DOHH2 (cell line): ENCODE data around the gene DAPK2.

Experiments
- H3F3A ChIP-seq: fragments of 200-600 bp; sonication (generic), shearing (Covaris generic); 2 replicates; pipeline ENCODE4 v1.6.0; 2016; ENCODE audit warnings: antibody characterized with exemption, mild to moderate bottlenecking; ENCODE audit not compliant: control insufficient read depth, insufficient read depth
- H3K27ac ChIP-seq: fragments of 200-600 bp; sonication (generic); 2 replicates; pipeline ENCODE4 v1.5.1; 2014; ENCODE audit warnings: low read depth, mild to moderate bottlenecking, low read length, moderate library complexity
- H3K27me3 ChIP-seq: fragments of 200-600 bp; sonication (generic); 2 replicates; pipeline ENCODE4 v1.6.1; 2014; ENCODE audit warnings: mild to moderate bottlenecking, low read length, mixed read lengths; ENCODE audit not compliant: control insufficient read depth
- H3K36me3 ChIP-seq: fragments of 200-600 bp; sonication (generic); 2 replicates; pipeline ENCODE4 v1.6.1; 2014; ENCODE audit warnings: mild to moderate bottlenecking, low read length, moderate library complexity, mixed read lengths; ENCODE audit not compliant: control insufficient read depth
- H3K4me1 ChIP-seq: fragments of 200-600 bp; sonication (generic); 2 replicates; pipeline ENCODE4 v1.6.1; 2014; ENCODE audit warnings: mild to moderate bottlenecking, low read length, mixed read lengths; ENCODE audit not compliant: control insufficient read depth
- H3K4me2 ChIP-seq: fragments of 200-600 bp; sonication (generic); 2 replicates; pipeline ENCODE4 v1.6.0; 2014; ENCODE audit warnings: mild to moderate bottlenecking, low read length, moderate library complexity
- H3K4me3 ChIP-seq: fragments of 200-600 bp; sonication (generic); 2 replicates; pipeline ENCODE4 v1.5.1; 2014; ENCODE audit warnings: mild to moderate bottlenecking, low read length, mixed read lengths
- H3K79me2 ChIP-seq: fragments of 200-600 bp; sonication (generic); 2 replicates; pipeline ENCODE4 v1.6.1; 2014; ENCODE audit warnings: mild to moderate bottlenecking, low read length, mixed read lengths; ENCODE audit not compliant: control insufficient read depth
- H3K9me2 ChIP-seq: fragments of 200-600 bp; sonication (generic); replicated peaks from 2 replicates; pipeline ENCODE4 v1.6.1; 2014; ENCODE audit warnings: mild to moderate bottlenecking, low read length, mixed read lengths; ENCODE audit not compliant: control insufficient read depth
- H3K9me3 ChIP-seq: fragments of 200-600 bp; sonication (generic); 2 replicates; pipeline ENCODE4 v1.6.1; 2014; ENCODE audit warnings: antibody characterized with exemption, low read length, mixed read lengths; ENCODE audit not compliant: control insufficient read depth, insufficient read depth
- H4K20me1 ChIP-seq: fragments of 200-600 bp; sonication (generic); 2 replicates; pipeline ENCODE4 v1.6.0; 2014; ENCODE audit warnings: low read depth, mild to moderate bottlenecking, antibody characterized with exemption, low read length, moderate library complexity; ENCODE audit not compliant: control insufficient read depth, insufficient read depth
- EZH2phosphoT487 ChIP-seq: fragments of 200-600 bp; sonication (generic); IDR thresholded peaks from 2 replicates; pipeline ENCODE4 v1.6.1; 2017; ENCODE audit warnings: borderline replicate concordance, mild to moderate bottlenecking, antibody characterized with exemption, low read length, moderate library complexity, mixed read lengths
- TF ChIP-seq, protein P1 (sequence below): fragments of 200-600 bp; sonication (generic); IDR thresholded peaks from one replicate; pipeline ENCODE4 v1.5.1; 2014; ENCODE audit warnings: antibody characterized with exemption, mild to moderate bottlenecking, low read depth, low read length; ENCODE audit not compliant: poor library complexity, severe bottlenecking

The DAPK2 gene

DNA sequence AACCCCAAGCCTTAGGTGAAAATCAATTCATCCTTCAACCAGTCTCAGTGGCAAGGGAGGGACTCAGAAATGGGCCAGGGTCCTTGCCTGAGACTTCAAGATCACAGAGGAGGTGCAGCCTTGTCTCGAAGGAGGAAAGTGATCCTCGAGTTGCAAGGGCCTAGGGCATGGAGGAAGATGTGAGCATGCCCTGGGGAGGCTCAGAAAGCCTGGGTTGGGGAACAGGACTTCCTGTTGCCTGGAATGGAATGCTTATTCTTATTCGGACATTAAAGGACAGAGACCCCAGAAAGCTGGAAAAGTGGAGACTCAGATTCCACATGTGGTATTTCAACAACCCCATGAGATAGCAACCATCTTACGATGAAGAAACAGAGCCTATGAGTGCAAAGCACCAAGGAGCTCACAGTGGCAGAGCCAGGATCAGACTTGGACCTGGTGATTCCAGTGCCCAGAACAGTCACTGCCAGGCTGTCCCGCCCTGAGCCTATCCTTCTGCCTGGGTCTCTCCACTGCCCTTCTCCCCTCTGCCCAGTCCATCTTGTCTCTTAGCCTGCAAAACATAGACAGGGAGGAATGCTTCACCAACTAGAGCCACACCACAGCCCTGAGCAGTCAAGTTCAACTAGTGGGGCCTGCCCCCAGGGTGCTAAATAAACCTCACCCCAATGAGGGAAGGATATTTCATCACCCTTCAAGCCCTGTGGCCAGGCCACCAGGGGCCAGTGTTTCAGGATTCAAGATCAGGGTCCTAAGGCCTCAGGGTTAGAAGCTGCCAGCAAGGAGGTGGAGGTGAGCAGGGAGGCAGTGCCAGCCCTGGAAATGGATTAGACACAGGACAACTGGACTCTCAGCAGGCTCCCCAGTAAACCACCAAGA, 21.9 kb downstream of the DAPK2 start:
- Histone ChIP-seq H3K4me1 (no peaks in the 10 kb centered on the region), H3K4me3 (no peak overlapping the region), H3K9me3 (no peaks in the 10 kb centered on the region), H3K27ac (no peak overlapping the region), H4K20me1 (no peaks in the 10 kb centered on the region), H3K79me2 (no peaks in the 10 kb centered on the region), H3K4me2 (no peak overlapping the region), H3K27me3 (no peaks in the 10 kb centered on the region), H3K9me2 (no peaks in the 10 kb centered on the region), H3F3A (no peaks in the 10 kb centered on the region), H3K36me3 (no peaks in the 10 kb centered on the region)
- TF ChIP-seq, protein P1, sequence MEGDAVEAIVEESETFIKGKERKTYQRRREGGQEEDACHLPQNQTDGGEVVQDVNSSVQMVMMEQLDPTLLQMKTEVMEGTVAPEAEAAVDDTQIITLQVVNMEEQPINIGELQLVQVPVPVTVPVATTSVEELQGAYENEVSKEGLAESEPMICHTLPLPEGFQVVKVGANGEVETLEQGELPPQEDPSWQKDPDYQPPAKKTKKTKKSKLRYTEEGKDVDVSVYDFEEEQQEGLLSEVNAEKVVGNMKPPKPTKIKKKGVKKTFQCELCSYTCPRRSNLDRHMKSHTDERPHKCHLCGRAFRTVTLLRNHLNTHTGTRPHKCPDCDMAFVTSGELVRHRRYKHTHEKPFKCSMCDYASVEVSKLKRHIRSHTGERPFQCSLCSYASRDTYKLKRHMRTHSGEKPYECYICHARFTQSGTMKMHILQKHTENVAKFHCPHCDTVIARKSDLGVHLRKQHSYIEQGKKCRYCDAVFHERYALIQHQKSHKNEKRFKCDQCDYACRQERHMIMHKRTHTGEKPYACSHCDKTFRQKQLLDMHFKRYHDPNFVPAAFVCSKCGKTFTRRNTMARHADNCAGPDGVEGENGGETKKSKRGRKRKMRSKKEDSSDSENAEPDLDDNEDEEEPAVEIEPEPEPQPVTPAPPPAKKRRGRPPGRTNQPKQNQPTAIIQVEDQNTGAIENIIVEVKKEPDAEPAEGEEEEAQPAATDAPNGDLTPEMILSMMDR: no peak
- no peak for TF ChIP-seq EZH2phosphoT487

DNA sequence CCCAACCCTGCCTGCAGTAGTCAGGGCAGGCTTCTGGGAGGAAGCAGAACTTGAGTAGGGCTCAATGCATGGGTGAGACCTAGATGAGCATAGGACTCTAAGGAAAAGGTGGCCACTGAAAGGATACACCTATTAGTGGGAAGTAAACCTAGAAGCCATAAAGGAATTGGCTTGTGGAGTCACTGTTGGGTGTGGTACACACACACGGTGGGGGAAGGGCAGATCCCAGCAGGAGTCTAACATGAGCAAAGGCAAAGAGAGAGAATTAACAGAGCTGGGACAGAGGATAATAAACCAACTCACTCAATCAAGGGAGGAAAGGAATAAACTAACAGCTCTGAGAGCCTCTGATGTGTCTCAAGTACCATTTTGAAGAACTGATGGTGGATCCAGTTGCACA, 23.1 kb downstream of the DAPK2 start:
- TF ChIP-seq, protein P1: no peak
- TF ChIP-seq EZH2phosphoT487: no peak
- Histone ChIP-seq H3K4me2 (no peak overlapping the region), H3K4me3 (no peak overlapping the region), H3K79me2 (no peaks in the 10 kb centered on the region), H3K27me3 (no peaks in the 10 kb centered on the region), H3K4me1 (no peaks in the 10 kb centered on the region), H4K20me1 (no peaks in the 10 kb centered on the region), H3K9me2 (no peaks in the 10 kb centered on the region), H3F3A (no peaks in the 10 kb centered on the region), H3K36me3 (no peaks in the 10 kb centered on the region), H3K9me3 (no peaks in the 10 kb centered on the region), H3K27ac (no peak overlapping the region)

DNA sequence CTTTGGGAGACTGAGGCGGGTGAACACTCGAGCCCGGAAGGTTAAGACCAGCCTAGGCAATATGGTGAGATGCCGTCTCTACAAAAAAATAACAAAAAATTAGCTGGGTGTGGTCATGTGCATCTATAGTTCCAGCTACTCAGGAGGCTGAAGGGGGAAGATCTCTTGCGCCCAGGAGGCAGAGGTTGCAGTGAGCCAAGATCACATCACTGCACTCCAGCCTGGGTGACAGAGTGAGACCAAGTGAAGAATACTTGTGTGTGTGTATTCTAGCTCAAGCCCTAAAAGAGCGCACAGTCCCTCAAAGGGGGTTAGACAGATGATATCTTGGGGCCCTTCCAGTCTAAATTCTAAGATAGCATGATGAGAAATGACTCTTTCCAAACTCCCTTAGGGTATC, 23.7 kb downstream of the DAPK2 start:
- Histone ChIP-seq H3K27ac (no peak overlapping the region), H3F3A (no peaks in the 10 kb centered on the region), H3K9me3 (no peaks in the 10 kb centered on the region), H3K36me3 (no peaks in the 10 kb centered on the region), H3K4me1 (no peaks in the 10 kb centered on the region), H4K20me1 (no peaks in the 10 kb centered on the region), H3K4me3 (no peak overlapping the region), H3K27me3 (no peaks in the 10 kb centered on the region), H3K9me2 (no peaks in the 10 kb centered on the region), H3K4me2 (no peak overlapping the region), H3K79me2 (no peaks in the 10 kb centered on the region)
- TF ChIP-seq, protein P1: no peak
- TF ChIP-seq EZH2phosphoT487: no peak
